Measurements from ENCODE around the gene E2F7. TPM values are rescaled to one million over a fixed set of nuclear protein-coding genes. Genes with fewer than 3 reads are reported as not detected.

The E2F7 gene
- polyA plus RNA-seq, 1 of the 3 experiments (the other 2 are of a cell fraction): 8.8 TPM

DNA sequence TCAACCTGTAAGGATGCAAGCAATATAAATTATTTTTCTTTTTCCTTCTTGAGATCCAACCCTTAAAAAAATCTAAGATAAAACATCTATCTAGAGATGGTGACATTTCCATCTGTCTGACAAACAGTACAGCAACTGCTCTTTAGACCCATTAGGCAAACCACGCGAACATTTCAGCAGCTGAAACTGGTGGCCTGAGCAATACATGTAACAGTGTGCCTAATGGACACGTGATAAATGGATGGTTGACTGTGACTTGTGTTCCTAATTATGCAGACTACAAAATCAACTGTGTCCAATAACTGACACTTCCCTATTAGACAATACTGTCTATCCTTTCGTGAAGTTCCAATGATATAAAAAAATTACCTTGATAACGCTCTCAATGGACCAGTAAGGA, 18.9 kb downstream of the E2F7 start (continued):
- TF ChIP-seq RFX5 (IDR thresholded peaks at IDR 0.05; ENCODE audit: low read length) (no peak), PBX3 (IDR thresholded peaks at IDR 0.05) (no peak), RXRA (IDR thresholded peaks at IDR 0.05; ENCODE audit: borderline replicate concordance, low read depth) (no peak), CHD2 (IDR thresholded peaks at IDR 0.05; ENCODE audit: low read length, partially characterized antibody) (no peak), EZH2phosphoT487 (IDR thresholded peaks at IDR 0.05; ENCODE audit: borderline replicate concordance, low read depth) (no peak)
- TF ChIP-seq, protein P1, sequence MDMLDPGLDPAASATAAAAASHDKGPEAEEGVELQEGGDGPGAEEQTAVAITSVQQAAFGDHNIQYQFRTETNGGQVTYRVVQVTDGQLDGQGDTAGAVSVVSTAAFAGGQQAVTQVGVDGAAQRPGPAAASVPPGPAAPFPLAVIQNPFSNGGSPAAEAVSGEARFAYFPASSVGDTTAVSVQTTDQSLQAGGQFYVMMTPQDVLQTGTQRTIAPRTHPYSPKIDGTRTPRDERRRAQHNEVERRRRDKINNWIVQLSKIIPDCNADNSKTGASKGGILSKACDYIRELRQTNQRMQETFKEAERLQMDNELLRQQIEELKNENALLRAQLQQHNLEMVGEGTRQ (IDR thresholded peaks at IDR 0.05; ENCODE audit: borderline replicate concordance, low read depth, low read length): no peak

DNA sequence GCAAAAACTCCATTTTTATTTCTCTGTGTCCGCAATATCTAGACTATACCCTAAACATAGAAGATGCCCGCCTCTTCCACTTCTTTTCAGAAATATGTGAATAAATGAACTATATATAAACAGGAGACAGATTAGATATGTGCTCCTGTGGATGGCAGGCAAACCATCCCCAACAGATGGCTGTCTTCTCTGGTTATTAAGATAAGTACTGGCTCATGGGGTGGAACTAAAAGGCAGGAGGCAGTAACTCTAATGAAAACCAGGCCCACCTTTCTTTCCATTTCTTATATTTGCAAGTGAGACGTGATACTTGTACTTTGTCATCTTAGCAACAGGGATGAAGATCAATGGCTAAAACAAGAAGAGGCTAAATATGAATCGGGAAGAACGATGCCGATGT, 20.2 kb downstream of the E2F7 start:
- ChIA-PET CTCF (interaction anchor here (1.4 kb wide), 1 partner anchor 424 kb away, joined by 3 read pairs; no protein-coding TSS in a partner anchor), POLR2A (no interaction called here)
- Histone ChIP-seq H3K4me3 (ENCODE audit: low read depth in 2 of 2, low read length in 1 of 2) (no peak overlapping the region), H3K27ac (ENCODE audit: low read depth in 2 of 2, low read length in 1 of 2) (peak overlapping the region in 1 of 2 experiments; percentile 73; a peak in 2 of 4 replicates), H3K4me1 (ENCODE audit: control insufficient read depth in 1 of 2, insufficient read depth in 2 of 2, low read depth in 1 of 2, low read length in 1 of 2) (peaks cover 0 to 28% of the 10 kb centered on the region in 2 experiments; a peak in 2 of 4 replicates), H3K9me3 (no peaks in the 10 kb centered on the region), H3F3A (replicated peaks; ENCODE audit: insufficient read depth) (peaks cover 18% of the 10 kb centered on the region), H3K9me2 (no peaks in the 10 kb centered on the region), H3K36me3 (replicated peaks in 1 of 2; ENCODE audit: control insufficient read depth in 1 of 2, insufficient read depth in 2 of 2, low read length in 1 of 2) (peaks cover 71 to 94% of the 10 kb centered on the region in 2 experiments), H3K9ac (no peak overlapping the region), H3K79me2 (ENCODE audit: insufficient read depth) (peaks cover 71% of the 10 kb centered on the region), H4K20me1 (ENCODE audit: insufficient read depth) (no peaks in the 10 kb centered on the region), H3K27me3 (ENCODE audit: insufficient read depth) (no peaks in the 10 kb centered on the region), H3K4me2 (no peak overlapping the region), H2AFZ (ENCODE audit: low read depth) (no peak overlapping the region)
- TF ChIP-seq, protein P2, sequence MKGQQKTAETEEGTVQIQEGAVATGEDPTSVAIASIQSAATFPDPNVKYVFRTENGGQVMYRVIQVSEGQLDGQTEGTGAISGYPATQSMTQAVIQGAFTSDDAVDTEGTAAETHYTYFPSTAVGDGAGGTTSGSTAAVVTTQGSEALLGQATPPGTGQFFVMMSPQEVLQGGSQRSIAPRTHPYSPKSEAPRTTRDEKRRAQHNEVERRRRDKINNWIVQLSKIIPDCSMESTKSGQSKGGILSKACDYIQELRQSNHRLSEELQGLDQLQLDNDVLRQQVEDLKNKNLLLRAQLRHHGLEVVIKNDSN (IDR thresholded peaks at IDR 0.05; ENCODE audit: borderline replicate concordance, low read depth): no peak
- TF ChIP-seq EP300 (IDR thresholded peaks at IDR 0.05; ENCODE audit: borderline replicate concordance in 1 of 2, low read depth in 1 of 2, low read length in 1 of 2) (peak in 1 of 2 experiments; percentile 63; a peak in 1 of 4 replicates), TCF12 (IDR thresholded peaks at IDR 0.05) (0 out of 2 replicates have a peak, but pooled peaks have one; percentile 15), RCOR1 (IDR thresholded peaks at IDR 0.05; ENCODE audit: low read length) (peak; percentile 43; the same call in 1 of the 2 replicates)
- peak; percentile 54 for DNase-seq
- whole genome bisulfite sequencing (ENCODE audit: low lambda C conversion rate): 85% methylated on average over 6 of the region's 6 CpGs

- Histone ChIP-seq H3K79me2 (ENCODE audit: insufficient read depth) (peaks cover 71% of the 10 kb centered on the region), H3K36me3 (replicated peaks in 1 of 2; ENCODE audit: control insufficient read depth in 1 of 2, insufficient read depth in 2 of 2, low read length in 1 of 2) (peaks cover 75 to 98% of the 10 kb centered on the region in 2 experiments), H3K4me2 (no peak overlapping the region), H3K4me3 (ENCODE audit: low read depth in 2 of 2, low read length in 1 of 2) (no peak overlapping the region), H3K4me1 (ENCODE audit: control insufficient read depth in 1 of 2, insufficient read depth in 2 of 2, low read depth in 1 of 2, low read length in 1 of 2) (peaks cover 0 to 28% of the 10 kb centered on the region in 2 experiments; a peak in 2 of 4 replicates), H4K20me1 (ENCODE audit: insufficient read depth) (no peaks in the 10 kb centered on the region), H3F3A (replicated peaks; ENCODE audit: insufficient read depth) (peaks cover 23% of the 10 kb centered on the region), H3K27me3 (ENCODE audit: insufficient read depth) (no peaks in the 10 kb centered on the region), H3K9me2 (no peaks in the 10 kb centered on the region), H3K9ac (no peak overlapping the region), H3K27ac (ENCODE audit: low read depth in 2 of 2, low read length in 1 of 2) (peak overlapping the region in 1 of 2 experiments; percentile 73; a peak in 2 of 4 replicates), H2AFZ (ENCODE audit: low read depth) (no peak overlapping the region), H3K9me3 (no peaks in the 10 kb centered on the region)
- no peak for DNase-seq
- TF ChIP-seq CTCF (IDR thresholded peaks at IDR 0.05) (no peak), NFIC (IDR thresholded peaks at IDR 0.05; ENCODE audit: borderline replicate concordance) (no peak), REST (IDR thresholded peaks at IDR 0.05; ENCODE audit: low read depth, low read length) (no peak)
- WGBS (ENCODE audit: low lambda C conversion rate): 75% methylated on average over 2 of the region's 2 CpGs
- CTCF ChIA-PET: interaction anchor here (1.4 to 2.4 kb wide), 2 partner anchors 34 to 424 kb away, joined by 3 to 8 read pairs; no protein-coding TSS in a partner anchor
- POLR2A ChIA-PET: no interaction called here
Measured at GRCh38 chr12:77044721-77045120, 20.6 kb downstream of the E2F7 start.

Measured in SK-N-SH (cell line).